Neural cell (in vitro differentiated cells): Measurements from ENCODE around the gene EHMT1. TPM values are rescaled to one million over a fixed set of nuclear protein-coding genes. Genes with fewer than 3 reads are reported as not detected.

Source experiments
- H2AFZ ChIP-seq: fragments of 200-600, 300-800 bp; sonication (generic), shearing (Covaris generic); 2 replicates; pipeline ENCODE4 v1.6.0; 2014; ENCODE audit warnings: low read depth, mild to moderate bottlenecking, antibody characterized with exemption, low read length, moderate library complexity
- H3F3A ChIP-seq: fragments of 200-600 bp; shearing (Covaris generic); 2 replicates; pipeline ENCODE4 v1.6.1; 2016; ENCODE audit warnings: mild to moderate bottlenecking, moderate library complexity, mixed read lengths, antibody characterized with exemption, low read length; ENCODE audit not compliant: insufficient read depth, poor library complexity, severe bottlenecking
- H3K27ac ChIP-seq: fragments of 200-600, 300-800 bp; sonication (generic), shearing (Covaris generic); 2 replicates; pipeline ENCODE4 v1.5.1; 2014; ENCODE audit warnings: mild to moderate bottlenecking, low read length, moderate library complexity
- H3K27me3 ChIP-seq: fragments of 300-800, 200-600 bp; sonication (generic), shearing (Covaris generic); 2 replicates; pipeline ENCODE4 v1.6.0; 2014; ENCODE audit warnings: mild to moderate bottlenecking, low read depth, low read length, moderate library complexity; ENCODE audit not compliant: insufficient read depth
- H3K36me3 ChIP-seq: fragments of 300-800, 200-600 bp; sonication (generic), shearing (Covaris generic); 2 replicates; pipeline ENCODE4 v1.5.1; 2014; ENCODE audit warnings: mild to moderate bottlenecking, antibody characterized with exemption, low read length, moderate library complexity; ENCODE audit not compliant: insufficient read depth
- H3K4me2 ChIP-seq: fragments of 300-800, 200-600 bp; sonication (generic), shearing (Covaris generic); 2 replicates; pipeline ENCODE4 v1.6.0; 2014; ENCODE audit warnings: mild to moderate bottlenecking, low read length
- H3K4me3 ChIP-seq: fragments of 300-800, 200-600 bp; sonication (generic), shearing (Covaris generic); 2 replicates; pipeline ENCODE4 v1.5.1; 2014; ENCODE audit warnings: mild to moderate bottlenecking, low read length, moderate library complexity
- H3K79me2 ChIP-seq: fragments of 200-600 bp; shearing (Covaris generic); replicated peaks from 2 replicates; pipeline ENCODE4 v1.6.0; 2014; ENCODE audit warnings: mild to moderate bottlenecking, low read length, moderate library complexity; ENCODE audit not compliant: insufficient read depth
- H3K9ac ChIP-seq: fragments of 300-800, 200-600 bp; sonication (generic), shearing (Covaris generic); 2 replicates; pipeline ENCODE4 v1.6.1; 2016; ENCODE audit warnings: mild to moderate bottlenecking, low read length, mixed read lengths
- H3K9me2 ChIP-seq: fragments of 200-600 bp; shearing (Covaris generic); 2 replicates; pipeline ENCODE4 v1.6.1; 2016; ENCODE audit warnings: mild to moderate bottlenecking, low read length, mixed read lengths; ENCODE audit not compliant: insufficient read depth
- H3K9me3 ChIP-seq: fragments of 200-600, 300-800 bp; sonication (generic), shearing (Covaris generic); 2 replicates; pipeline ENCODE4 v1.6.1; 2016; ENCODE audit warnings: mild to moderate bottlenecking, mixed run types, low read length, moderate library complexity, mixed read lengths
- H4K20me1 ChIP-seq: fragments of 200-600 bp; shearing (Covaris generic); 2 replicates; pipeline ENCODE4 v1.6.1; 2016; ENCODE audit warnings: mild to moderate bottlenecking, mixed run types; ENCODE audit not compliant: insufficient read depth
- CTCF ChIP-seq: fragments of 450-650 bp; IDR thresholded peaks from 2 replicates; pipeline ENCODE4 v1.5.1; 2014; ENCODE audit warnings: antibody characterized with exemption, mild to moderate bottlenecking, moderate library complexity; ENCODE audit not compliant: poor library complexity, severe bottlenecking
- EP300 ChIP-seq: fragments of 450-650 bp; conservative IDR thresholded peaks from 2 replicates; pipeline ENCODE4 v1.6.1; 2014; ENCODE audit warnings: antibody characterized with exemption, mild to moderate bottlenecking, moderate library complexity; ENCODE audit not compliant: poor library complexity, severe bottlenecking
- EZH2 ChIP-seq: fragments of 200-600, 300-800 bp; shearing (Covaris generic), sonication (generic); IDR thresholded peaks from 2 replicates; pipeline ENCODE4 v1.6.1; 2014; ENCODE audit warnings: antibody characterized with exemption, low read length, borderline replicate concordance, mild to moderate bottlenecking; ENCODE audit not compliant: insufficient read depth, poor library complexity, severe bottlenecking
- MXI1 ChIP-seq: fragments of 450-650 bp; conservative IDR thresholded peaks from 2 replicates; pipeline ENCODE4 v1.6.1; 2014; ENCODE audit warnings: antibody characterized with exemption, mild to moderate bottlenecking; ENCODE audit not compliant: poor library complexity, severe bottlenecking
- POLR2AphosphoS5 ChIP-seq: IDR thresholded peaks from 2 replicates; pipeline ENCODE4 v1.6.1; 2012
- RAD21 ChIP-seq: fragments of 450-650 bp; conservative IDR thresholded peaks from 2 replicates; pipeline ENCODE4 v1.6.1; 2014; ENCODE audit warnings: antibody characterized with exemption, mild to moderate bottlenecking, moderate library complexity
- REST ChIP-seq: IDR thresholded peaks from 2 replicates; pipeline ENCODE4 v1.6.1; 2012; ENCODE audit warnings: borderline replicate concordance
- SMC3 ChIP-seq: fragments of 450-650 bp; conservative IDR thresholded peaks from 2 replicates; pipeline ENCODE4 v1.6.1; 2014; ENCODE audit warnings: antibody characterized with exemption, mild to moderate bottlenecking, moderate library complexity; ENCODE audit not compliant: poor library complexity
- TAF1 ChIP-seq: IDR thresholded peaks from 2 replicates; pipeline ENCODE4 v1.6.1; 2012; ENCODE audit warnings: low read depth
- polyA plus RNA-seq: library from polyadenylated mRNA; depleted of rRNA; stranded (reverse); fragments of >200 nt; gene quantifications from 2 replicates; pipeline ENCODE4 v1.2.3, GENCODE V29; 2014

The EHMT1 gene
- polyA plus RNA-seq, 1 donor from 2014 or later = 53.0 TPM

GRCh38 chr9:137638680-137639079, 19.9 kb downstream of the EHMT1 start:
- Histone ChIP-seq H3K27ac (no peak overlapping the region), H2AFZ (no peak overlapping the region), H3K9ac (no peak overlapping the region), H3K27me3 (no peaks in the 10 kb centered on the region), H3K36me3 (no peaks in the 10 kb centered on the region), H4K20me1 (no peaks in the 10 kb centered on the region), H3K9me2 (no peaks in the 10 kb centered on the region), H3K9me3 (no peaks in the 10 kb centered on the region), H3K4me2 (no peak overlapping the region), H3F3A (no peaks in the 10 kb centered on the region), H3K4me3 (no peak overlapping the region), H3K79me2 (peaks cover 82% of the 10 kb centered on the region)
- no peak for TF ChIP-seq REST

- no peak for TF ChIP-seq MXI1
- TF ChIP-seq POLR2AphosphoS5 = no peak
- TF ChIP-seq EZH2 = no peak
- TF ChIP-seq CTCF = no peak
- TF ChIP-seq SMC3 = no peak
- no peak for TF ChIP-seq TAF1
- TF ChIP-seq EP300 = no peak
- no peak for TF ChIP-seq REST
- no peak for TF ChIP-seq RAD21
- H4K20me1 ChIP-seq = no peaks in the 10 kb centered on the region
- H3K9ac ChIP-seq = no peak overlapping the region
- no peak overlapping the region for H3K4me2 ChIP-seq
- peaks cover 76% of the 10 kb centered on the region for H3K79me2 ChIP-seq
- no peaks in the 10 kb centered on the region for H3K9me3 ChIP-seq
- no peaks in the 10 kb centered on the region for H3F3A ChIP-seq
- no peaks in the 10 kb centered on the region for H3K36me3 ChIP-seq
- no peak overlapping the region for H2AFZ ChIP-seq
- H3K27me3 ChIP-seq = no peaks in the 10 kb centered on the region
- no peaks in the 10 kb centered on the region for H3K9me2 ChIP-seq
- H3K27ac ChIP-seq = no peak overlapping the region
- H3K4me3 ChIP-seq = no peak overlapping the region
Measured at GRCh38 chr9:137639303-137640051, 20.7 kb downstream of the EHMT1 start.
